DMS114 treated with DMSO at 0.1 percent for 48 hours (cell line): ENCODE measurements around the gene PDE9A.
"Not testable (repeated sequence)": the region's sequence is repeated elsewhere in the genome, so short reads cannot be mapped to it uniquely, and the experiment has no call there.

Source experiments
- DNase-seq: peaks from one replicate; lab custom pipeline; 2025; ENCODE audit not compliant: unreplicated experiment; lab: John Stamatoyannopoulos, UW

PDE9A gene

GRCh38 chr21:42653231-42654061, at the start of gene PDE9A:
Gene PDE9A (plus strand): TSS chr21:42653621. CDS start chr21:42653815, 194 bp downstream.
- no peak for DNase-seq

GRCh38 chr21:42607102-42607501, 46.3 kb upstream of the PDE9A start:
- DNase-seq, result no peak

GRCh38 chr21:42607525-42608102, 45.8 kb upstream of the PDE9A start:
- no peak for DNase-seq

GRCh38 chr21:42608446-42608845, 45.0 kb upstream of the PDE9A start:
- DNase-seq, result no peak

- DNase-seq, result no peak
Measured at GRCh38 chr21:42609811-42610210, 43.6 kb upstream of the PDE9A start.

GRCh38 chr21:42611852-42612251, 41.6 kb upstream of the PDE9A start:
- no peak for DNase-seq

GRCh38 chr21:42612390-42612789, 41.0 kb upstream of the PDE9A start:
- no peak for DNase-seq

- no peak for DNase-seq
Measured at GRCh38 chr21:42613756-42614155, 39.7 kb upstream of the PDE9A start.

- DNase-seq, result no peak
Measured at GRCh38 chr21:42614396-42614795, 39.0 kb upstream of the PDE9A start.

GRCh38 chr21:42614811-42615351, 38.5 kb upstream of the PDE9A start:
- DNase-seq, result no peak

- DNase-seq, result not testable (repeated sequence)
Measured at GRCh38 chr21:42615377-42615776, 38.0 kb upstream of the PDE9A start.

GRCh38 chr21:42615924-42616323, 37.5 kb upstream of the PDE9A start:
- DNase-seq, result no peak

- DNase-seq, result no peak
Measured at GRCh38 chr21:42616446-42616845, 37.0 kb upstream of the PDE9A start.

GRCh38 chr21:42616941-42617340, 36.5 kb upstream of the PDE9A start:
- DNase-seq, result no peak

GRCh38 chr21:42617486-42617885, 35.9 kb upstream of the PDE9A start:
- no peak for DNase-seq

GRCh38 chr21:42618707-42619102, 34.7 kb upstream of the PDE9A start:
- DNase-seq, result no peak

- no peak for DNase-seq
Measured at GRCh38 chr21:42619166-42619565, 34.3 kb upstream of the PDE9A start.

- no peak for DNase-seq
Measured at GRCh38 chr21:42619841-42620240, 33.6 kb upstream of the PDE9A start.

- no peak for DNase-seq
Measured at GRCh38 chr21:42621166-42621818, 32.1 kb upstream of the PDE9A start.

GRCh38 chr21:42621819-42622177, 31.6 kb upstream of the PDE9A start:
- DNase-seq, result no peak

- DNase-seq, result no peak
Measured at GRCh38 chr21:42622284-42622683, 31.1 kb upstream of the PDE9A start.

- DNase-seq, result no peak
Measured at GRCh38 chr21:42623694-42624093, 29.7 kb upstream of the PDE9A start.
